ENCODE measurements around the gene ZNF45.
A peak's percentile ranks its signal among the peaks of the same experiment; 100 is the strongest.
"Not testable (repeated sequence)": the region's sequence is repeated elsewhere in the genome, so short reads cannot be mapped to it uniquely, and the experiment has no call there.

Gene ZNF45

DNA sequence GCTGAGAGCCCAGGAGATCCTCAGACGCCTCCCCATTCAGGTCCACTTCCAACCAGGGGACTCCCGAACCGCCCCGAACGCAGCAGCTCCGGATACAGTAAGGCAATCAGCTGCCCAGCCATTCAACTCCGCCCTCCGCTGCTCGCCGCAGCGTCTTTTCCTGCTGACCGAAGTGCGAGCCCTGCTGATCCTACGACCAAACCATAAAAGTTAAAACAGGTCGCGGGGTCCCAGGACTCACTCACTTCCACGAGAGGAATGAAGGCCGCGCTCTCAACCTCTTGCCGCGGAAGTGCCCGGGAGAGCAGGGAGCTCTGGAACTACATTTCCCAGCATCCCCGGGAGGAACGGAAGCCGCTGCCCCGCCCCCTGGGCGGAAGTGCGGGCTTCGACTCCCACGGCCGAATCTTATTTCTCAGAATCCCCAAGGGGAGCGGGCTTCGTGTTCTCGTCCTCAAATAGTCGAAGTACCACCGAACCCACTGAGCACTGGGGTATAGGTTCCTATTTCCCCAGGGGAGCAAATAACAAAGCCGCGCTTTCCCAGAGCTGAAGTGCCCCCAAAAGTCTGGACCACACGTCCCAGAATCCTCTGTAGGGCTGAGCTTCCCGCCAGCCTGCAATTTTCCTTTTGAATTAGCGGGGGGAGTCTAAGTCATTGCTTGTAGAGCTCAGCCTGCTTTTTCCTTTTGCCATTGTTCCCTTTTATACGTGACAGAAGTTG, at the start of gene ZNF45:
TSS of gene ZNF45 (minus strand) at position 298 of the 724 bp plus-strand sequence. CDS start 13,097 bp downstream, outside the sequence.
- Mint-ChIP-seq H3K27ac (peak within 1 kb of the TSS; percentile 91 to 95), H3K27me3 (no peaks in the 10 kb centered on the region), H3K4me3 (peak within 1 kb of the TSS; percentile 91 to 93), H3K4me1 (peaks cover 9% of the 10 kb centered on the region), H3K9me3 (peaks cover 13 to 14% of the 10 kb centered on the region in 2 donors)
- DNase-seq (peak; percentile 78 to 87), ATAC-seq (peak; percentile 99)

DNA sequence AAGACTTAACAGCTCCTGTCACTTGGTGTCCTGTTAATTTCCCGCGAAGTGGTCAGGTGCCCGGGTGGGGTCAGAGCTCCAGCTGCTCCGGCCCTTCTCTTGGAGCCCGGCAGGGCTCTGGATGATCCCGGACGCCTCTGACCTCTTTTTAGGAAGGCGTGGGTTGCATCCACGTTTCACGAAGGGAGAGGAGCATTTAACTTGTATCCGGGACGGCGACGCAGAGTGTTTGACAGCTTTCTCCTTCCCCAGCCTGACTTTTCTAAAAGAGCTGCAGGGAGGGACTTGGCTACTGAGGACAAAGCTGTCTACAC, 49.6 kb upstream of the ZNF45 start:
- Mint-ChIP-seq H3K27ac (peak overlapping the region; percentile 99), H3K4me3 (peak overlapping the region; percentile 94 to 98), H3K9me3 (peaks cover 16 to 33% of the 10 kb centered on the region in 2 donors), H3K4me1 (peaks cover 15% of the 10 kb centered on the region), H3K27me3 (no peaks in the 10 kb centered on the region)
- ATAC-seq (peak; percentile 29), DNase-seq (peak in 1 of 2 donors; percentile 9)

DNA sequence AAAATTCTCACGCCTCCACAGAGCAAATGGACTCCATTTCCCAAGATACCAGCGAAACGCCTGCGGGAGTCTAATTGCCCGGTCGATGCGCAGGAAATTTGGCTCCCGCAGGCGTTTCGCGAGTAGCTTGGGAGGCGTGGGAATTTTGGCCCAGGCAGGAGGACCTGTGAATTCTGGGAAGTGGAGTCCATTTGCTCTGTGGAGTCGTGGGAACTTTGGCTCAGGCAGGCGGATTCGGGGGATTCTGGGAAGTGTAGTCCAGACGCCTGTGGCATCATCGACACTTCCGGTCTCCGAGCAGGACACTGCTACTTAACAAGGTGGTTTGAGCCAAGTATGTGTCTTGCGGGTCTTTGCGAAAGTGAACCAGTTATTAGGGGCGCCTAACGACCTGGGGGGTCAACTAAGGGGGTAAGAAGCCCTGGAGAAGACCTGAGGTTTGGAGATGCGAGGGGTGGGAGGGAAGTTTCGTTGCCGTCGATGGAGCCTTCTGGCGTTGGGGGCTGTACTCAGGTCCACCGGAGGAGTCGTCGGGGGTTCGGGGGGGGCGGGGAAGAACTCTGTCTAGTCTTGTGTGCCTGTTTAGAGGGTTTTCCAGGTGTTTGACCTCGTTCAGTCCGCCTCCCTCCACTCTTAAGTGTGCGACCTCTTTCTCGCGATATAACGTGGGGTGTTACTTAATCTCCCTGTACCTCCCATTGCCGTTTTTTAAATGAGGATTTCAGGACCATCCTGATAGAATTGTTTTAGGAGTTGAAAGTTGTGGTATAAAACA, 49.0 kb upstream of the ZNF45 start, which contains the start of gene ZNF155:
TSS of gene ZNF155 (plus strand) at position 277 of the 775 bp plus-strand sequence. CDS start 4,356 bp downstream, outside the sequence.
- ATAC-seq (peak; percentile 95), DNase-seq (peak; percentile 66 to 69)
- Mint-ChIP-seq H3K4me1 (peaks cover 15% of the 10 kb centered on the region), H3K9me3 (peaks cover 14 to 28% of the 10 kb centered on the region in 2 donors), H3K27ac (peak within 1 kb of the TSS; percentile 99), H3K27me3 (no peaks in the 10 kb centered on the region), H3K4me3 (peak within 1 kb of the TSS; percentile 94 to 98)

DNA sequence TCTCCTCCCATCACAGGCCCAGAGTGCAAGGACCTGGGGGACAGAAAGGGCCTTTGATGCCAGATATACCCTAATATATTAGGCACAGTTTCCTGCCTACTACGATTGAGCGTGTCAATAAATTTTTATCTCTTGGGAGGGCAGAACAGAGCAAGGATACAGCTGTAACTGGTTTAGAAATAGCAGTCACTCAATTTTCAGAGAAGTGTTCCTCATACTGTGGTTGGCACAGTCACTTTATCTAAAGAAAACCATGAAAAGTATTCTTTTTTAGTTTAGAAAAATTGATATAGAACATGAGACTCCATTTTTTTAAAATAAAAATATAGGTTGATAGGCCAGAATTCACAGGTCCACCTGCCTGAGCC, 48.4 kb upstream of the ZNF45 start:
- Mint-ChIP-seq H3K9me3 (peaks cover 8 to 22% of the 10 kb centered on the region in 2 donors), H3K4me1 (peaks cover 15% of the 10 kb centered on the region), H3K4me3 (peak overlapping the region; percentile 73 to 98), H3K27ac (no peak overlapping the region), H3K27me3 (no peaks in the 10 kb centered on the region)
- DNase-seq (no peak), ATAC-seq (no peak)

GRCh38 chr19:43976732-43977131, 41.6 kb upstream of the ZNF45 start:
- ATAC-seq (no peak), DNase-seq (no peak)
- peaks cover 36 to 46% of the 10 kb centered on the region in 2 donors for H3K9me3 Mint-ChIP-seq

GRCh38 chr19:43966079-43966694, 31.1 kb upstream of the ZNF45 start:
- Mint-ChIP-seq H3K4me3 (no peak overlapping the region), H3K27ac (no peak overlapping the region), H3K27me3 (no peaks in the 10 kb centered on the region), H3K4me1 (no peaks in the 10 kb centered on the region), H3K9me3 (peaks cover 55 to 67% of the 10 kb centered on the region in 2 donors)
- no peak for DNase-seq
- no peak for ATAC-seq

More at GRCh38 chr19:43976732-43977131, 41.6 kb upstream of the ZNF45 start:
- Mint-ChIP-seq H3K4me1 (no peaks in the 10 kb centered on the region), H3K27me3 (no peaks in the 10 kb centered on the region), H3K4me3 (no peak overlapping the region), H3K27ac (no peak overlapping the region)

DNA sequence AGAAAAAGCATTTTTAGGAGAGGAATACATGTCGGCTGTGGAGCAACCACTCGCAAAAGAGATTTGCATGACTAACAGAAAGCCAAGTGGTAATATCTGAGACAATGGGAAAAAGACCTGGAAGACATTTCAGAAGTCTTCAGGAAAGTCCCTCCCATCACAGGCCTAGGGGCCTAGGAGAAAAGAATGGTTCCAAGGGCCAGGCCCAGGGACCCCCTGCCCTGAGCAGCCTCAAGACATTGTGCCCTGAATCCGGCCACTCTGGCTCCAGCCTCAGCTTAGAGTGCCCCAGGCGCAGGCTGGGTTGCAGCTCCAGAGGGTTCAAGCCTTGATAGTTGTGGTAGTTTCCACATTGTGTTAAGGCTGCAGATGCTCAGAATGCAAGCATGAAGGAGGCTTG, 25.3 kb upstream of the ZNF45 start:
- ATAC-seq: no peak
- Mint-ChIP-seq H3K27me3 (no peaks in the 10 kb centered on the region), H3K4me3 (no peak overlapping the region), H3K27ac (no peak overlapping the region), H3K9me3 (peaks cover 44 to 46% of the 10 kb centered on the region in 2 donors), H3K4me1 (no peaks in the 10 kb centered on the region)
- no peak for DNase-seq

DNA sequence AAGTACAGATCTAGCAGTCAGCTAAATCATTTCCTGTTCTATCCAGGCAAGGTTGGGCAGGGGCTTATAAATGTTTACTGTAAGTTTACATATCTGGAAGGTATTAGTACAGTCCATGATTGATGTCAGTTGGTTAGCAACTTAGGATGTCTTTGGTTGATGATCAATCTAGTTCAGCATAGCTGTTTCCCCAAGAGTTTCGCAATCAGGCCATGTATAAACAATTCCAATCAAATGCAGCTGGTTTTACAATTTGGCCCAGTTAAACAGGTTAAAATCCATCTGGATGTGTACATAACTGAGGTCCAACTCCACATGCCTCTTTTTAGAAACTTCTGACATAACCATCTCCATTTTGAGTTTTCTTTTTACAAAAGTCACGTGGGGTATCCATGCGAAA, 22.8 kb upstream of the ZNF45 start:
- peaks cover 31 to 37% of the 10 kb centered on the region in 2 donors for H3K9me3 Mint-ChIP-seq
- DNase-seq (no peak), ATAC-seq (no peak)
- no peak overlapping the region for H3K4me3 Mint-ChIP-seq
- H3K4me1 Mint-ChIP-seq: no peaks in the 10 kb centered on the region
- no peaks in the 10 kb centered on the region for H3K27me3 Mint-ChIP-seq
- no peak overlapping the region for H3K27ac Mint-ChIP-seq

- no peak for DNase-seq
- H3K9me3 Mint-ChIP-seq: peaks cover 25 to 29% of the 10 kb centered on the region in 2 donors
Measured at GRCh38 chr19:43956827-43957226, 21.7 kb upstream of the ZNF45 start.

DNA sequence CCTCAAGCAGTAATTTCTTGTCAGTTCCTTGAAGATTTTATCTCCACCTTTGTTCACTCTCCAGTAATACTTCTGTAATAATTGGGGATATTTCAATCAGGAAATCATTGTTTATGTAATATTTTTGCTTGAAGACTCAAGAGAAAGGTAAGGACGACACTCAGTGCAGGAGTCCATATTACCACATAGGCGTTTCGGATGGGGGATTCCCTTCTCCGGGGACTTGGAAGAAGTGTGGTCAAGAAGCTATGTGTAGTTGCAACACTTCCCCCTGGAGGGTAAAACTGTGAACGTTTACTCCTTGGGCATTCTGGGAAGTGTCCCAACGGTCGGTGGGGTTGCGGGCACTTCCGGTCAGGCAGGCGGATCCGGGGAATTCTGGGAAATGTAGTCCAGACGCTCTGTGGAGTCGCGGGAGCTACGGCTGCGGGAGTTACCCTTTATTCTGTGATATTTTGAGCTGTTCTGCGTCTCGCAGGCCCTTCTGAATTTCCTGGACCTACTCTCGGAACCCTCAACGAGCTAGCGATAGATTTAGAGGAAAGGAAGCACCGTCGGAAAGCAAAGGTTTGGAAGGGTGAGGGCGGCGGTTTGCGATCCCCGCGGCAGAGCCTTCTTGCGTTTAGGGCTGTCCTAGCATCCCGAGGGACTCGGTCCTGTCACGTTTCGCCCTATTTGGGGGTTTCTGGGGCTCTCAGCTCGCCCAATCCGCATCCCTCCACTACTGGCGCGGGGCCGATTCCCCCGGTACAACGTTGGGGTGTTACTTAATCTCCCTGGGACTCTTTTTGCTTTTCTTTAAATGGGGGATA, 16.0 kb upstream of the ZNF45 start, which contains the start of gene ZNF221:
TSS of gene ZNF221 (plus strand) at position 395 of the 812 bp plus-strand sequence. CDS start 11,499 bp downstream, outside the sequence.
- Mint-ChIP-seq H3K27ac (peak within 1 kb of the TSS; percentile 80 to 97), H3K4me1 (peaks cover 14% of the 10 kb centered on the region), H3K4me3 (peak within 1 kb of the TSS; percentile 98), H3K9me3 (peaks cover 42 to 65% of the 10 kb centered on the region in 2 donors), H3K27me3 (peaks cover 31% of the 10 kb centered on the region)
- ATAC-seq (peak; percentile 95), DNase-seq (peak; percentile 62 to 79)

More at GRCh38 chr19:43956827-43957226, 21.7 kb upstream of the ZNF45 start:
- Mint-ChIP-seq H3K27me3 (no peaks in the 10 kb centered on the region), H3K27ac (no peak overlapping the region), H3K4me3 (no peak overlapping the region), H3K4me1 (peaks cover 5% of the 10 kb centered on the region)
- no peak for ATAC-seq

DNA sequence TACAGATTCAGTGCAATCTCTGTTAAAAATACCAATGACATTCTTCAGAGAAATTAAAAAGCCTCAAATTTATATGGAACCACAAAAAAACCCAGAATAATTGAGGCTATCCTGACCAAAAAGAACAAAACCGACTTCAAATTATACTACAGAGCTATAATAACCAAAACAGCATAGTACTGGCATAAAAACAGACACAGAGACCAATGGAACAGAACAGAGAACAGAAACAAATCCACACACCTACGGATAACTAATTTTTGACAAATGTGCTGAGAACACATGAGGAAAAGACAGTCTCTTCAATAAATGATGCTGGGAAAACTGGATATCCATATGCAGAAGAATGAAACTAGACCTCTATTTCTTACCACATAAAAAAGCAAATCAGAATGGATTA, 14.7 kb upstream of the ZNF45 start:
- peaks cover 36% of the 10 kb centered on the region for H3K27me3 Mint-ChIP-seq
- not testable (repeated sequence) for H3K27ac Mint-ChIP-seq, H3K4me3 Mint-ChIP-seq, ATAC-seq, DNase-seq
- peaks cover 46 to 67% of the 10 kb centered on the region in 2 donors for H3K9me3 Mint-ChIP-seq
- H3K4me1 Mint-ChIP-seq: peaks cover 14% of the 10 kb centered on the region

DNA sequence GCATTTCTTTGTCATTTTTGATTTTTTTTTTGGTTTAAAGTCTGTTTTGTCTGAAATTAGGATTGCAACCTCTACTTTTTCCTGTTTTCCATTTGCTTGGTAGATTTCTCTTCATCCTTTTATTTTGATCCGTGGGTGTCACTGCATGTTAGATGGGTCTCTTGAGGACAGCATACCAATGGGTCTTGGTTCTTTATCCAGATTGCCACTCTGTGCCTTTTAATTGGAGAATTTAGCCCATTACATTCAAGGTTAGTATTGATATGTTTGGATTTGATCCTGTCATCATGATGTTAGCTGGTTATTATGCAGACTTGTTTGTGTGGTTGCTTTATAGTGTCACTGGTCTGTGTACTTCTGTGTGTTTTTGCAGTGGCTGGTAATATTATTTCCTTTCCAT, 12.3 kb upstream of the ZNF45 start:
- not testable (repeated sequence) for ATAC-seq, H3K4me3 Mint-ChIP-seq, DNase-seq, H3K27ac Mint-ChIP-seq
- Mint-ChIP-seq H3K9me3 (peaks cover 46 to 67% of the 10 kb centered on the region in 2 donors), H3K27me3 (peaks cover 43% of the 10 kb centered on the region), H3K4me1 (peaks cover 14% of the 10 kb centered on the region)

DNA sequence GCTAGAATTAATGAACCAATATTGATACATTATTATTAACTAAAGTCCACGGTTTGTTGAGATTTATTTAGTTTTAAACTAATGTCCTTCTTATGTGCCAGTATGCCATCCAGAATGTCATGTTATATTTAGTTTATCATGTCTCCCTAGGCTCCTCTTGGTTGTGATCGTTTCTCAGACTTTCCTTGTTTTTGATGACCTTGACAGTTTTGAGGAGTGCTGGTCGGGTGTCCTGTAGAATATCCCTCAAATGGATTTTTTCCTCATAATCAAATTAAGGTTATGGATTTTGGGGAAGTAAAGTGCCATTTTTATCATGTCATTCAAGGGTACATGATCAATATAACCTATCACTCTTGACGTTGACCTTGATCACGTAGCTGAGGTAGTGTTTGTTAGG, 6.1 kb upstream of the ZNF45 start:
- no peak for ATAC-seq
- peaks cover 14% of the 10 kb centered on the region for H3K27me3 Mint-ChIP-seq
- no peak overlapping the region for H3K27ac Mint-ChIP-seq
- peaks cover 27 to 32% of the 10 kb centered on the region in 2 donors for H3K9me3 Mint-ChIP-seq
- no peak overlapping the region for H3K4me3 Mint-ChIP-seq
- DNase-seq: no peak
- H3K4me1 Mint-ChIP-seq: no peaks in the 10 kb centered on the region

DNA sequence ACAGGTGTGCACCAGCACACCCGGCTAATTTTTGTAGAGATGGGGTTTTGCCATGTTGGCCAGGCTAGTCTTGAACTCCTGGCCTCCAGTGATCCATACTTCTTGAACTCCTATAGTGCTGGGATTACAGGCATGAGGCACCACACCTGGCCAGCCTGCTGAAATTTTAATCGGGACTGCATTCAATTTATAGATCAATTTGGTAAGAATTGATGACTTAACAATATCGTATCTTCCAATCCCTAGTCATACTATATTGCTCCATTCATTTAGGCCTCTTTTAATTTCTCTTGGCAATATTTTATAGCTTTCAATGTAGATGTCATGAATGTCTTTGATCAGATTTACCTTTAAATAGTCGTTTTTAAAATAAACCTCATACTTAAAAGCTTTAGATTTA, 5.6 kb upstream of the ZNF45 start:
- H3K4me1 Mint-ChIP-seq: no peaks in the 10 kb centered on the region
- no peak for ATAC-seq
- H3K9me3 Mint-ChIP-seq: peaks cover 24 to 27% of the 10 kb centered on the region in 2 donors
- peaks cover 10% of the 10 kb centered on the region for H3K27me3 Mint-ChIP-seq
- no peak overlapping the region for H3K4me3 Mint-ChIP-seq
- DNase-seq: no peak
- H3K27ac Mint-ChIP-seq: no peak overlapping the region
